Measurements from ENCODE around the gene CDHR3. TPM values are rescaled to one million over a fixed set of nuclear protein-coding genes. Genes with fewer than 3 reads are reported as not detected.
A peak's percentile ranks its signal among the peaks of the same experiment; 100 is the strongest.

The CDHR3 gene
- total RNA-seq, 1 donor from 2014 or later = 2.3 TPM

GRCh38 chr7:106041140-106041717 is 78.2 kb downstream of the CDHR3 start:
- Mint-ChIP-seq H3K4me3 (ENCODE audit: unreplicated experiment) (no peak overlapping the region), H3K4me1 (ENCODE audit: unreplicated experiment) (peaks cover 44% of the 10 kb centered on the region), H3K27ac (ENCODE audit: unreplicated experiment) (no peak overlapping the region), H3K9me3 (ENCODE audit: unreplicated experiment) (no peaks in the 10 kb centered on the region), H3K27me3 (ENCODE audit: unreplicated experiment) (peaks cover 27% of the 10 kb centered on the region), H3K36me3 (ENCODE audit: unreplicated experiment) (no peaks in the 10 kb centered on the region)
- no peak for DNase-seq (ENCODE audit: extremely low spot score, unreplicated experiment)
- TF ChIP-seq CTCF (IDR thresholded peaks at IDR 0.05) = peak; percentile 64

GRCh38 chr7:106042196-106042611 is 79.1 kb downstream of the CDHR3 start:
- Mint-ChIP-seq H3K27ac (ENCODE audit: unreplicated experiment) (peak overlapping the region; percentile 27), H3K27me3 (ENCODE audit: unreplicated experiment) (peaks cover 33% of the 10 kb centered on the region), H3K4me1 (ENCODE audit: unreplicated experiment) (peaks cover 44% of the 10 kb centered on the region), H3K9me3 (ENCODE audit: unreplicated experiment) (no peaks in the 10 kb centered on the region), H3K4me3 (ENCODE audit: unreplicated experiment) (no peak overlapping the region), H3K36me3 (ENCODE audit: unreplicated experiment) (no peaks in the 10 kb centered on the region)
- TF ChIP-seq CTCF (IDR thresholded peaks at IDR 0.05) = no peak
- DNase-seq (ENCODE audit: extremely low spot score, unreplicated experiment) = no peak

GRCh38 chr7:106045139-106045538 is 82.1 kb downstream of the CDHR3 start:
- Mint-ChIP-seq H3K4me3 (ENCODE audit: unreplicated experiment) (no peak overlapping the region), H3K27ac (ENCODE audit: unreplicated experiment) (no peak overlapping the region), H3K9me3 (ENCODE audit: unreplicated experiment) (no peaks in the 10 kb centered on the region), H3K36me3 (ENCODE audit: unreplicated experiment) (no peaks in the 10 kb centered on the region), H3K4me1 (ENCODE audit: unreplicated experiment) (peaks cover 29% of the 10 kb centered on the region), H3K27me3 (ENCODE audit: unreplicated experiment) (peaks cover 33% of the 10 kb centered on the region)
- no peak for DNase-seq (ENCODE audit: extremely low spot score, unreplicated experiment)
- no peak for TF ChIP-seq CTCF (IDR thresholded peaks at IDR 0.05)

- H3K9me3 Mint-ChIP-seq (ENCODE audit: unreplicated experiment) = no peaks in the 10 kb centered on the region
- H3K27ac Mint-ChIP-seq (ENCODE audit: unreplicated experiment) = no peak overlapping the region
- H3K36me3 Mint-ChIP-seq (ENCODE audit: unreplicated experiment) = no peaks in the 10 kb centered on the region
- no peak for DNase-seq (ENCODE audit: extremely low spot score, unreplicated experiment)
- H3K4me1 Mint-ChIP-seq (ENCODE audit: unreplicated experiment) = peaks cover 27% of the 10 kb centered on the region
- no peak overlapping the region for H3K4me3 Mint-ChIP-seq (ENCODE audit: unreplicated experiment)
- peaks cover 36% of the 10 kb centered on the region for H3K27me3 Mint-ChIP-seq (ENCODE audit: unreplicated experiment)
- no peak for TF ChIP-seq CTCF (IDR thresholded peaks at IDR 0.05)
These were observed 82.5 kb downstream of the CDHR3 start for GRCh38 chr7:106045586-106045985.

GRCh38 chr7:106047184-106047583 is 84.1 kb downstream of the CDHR3 start:
- Mint-ChIP-seq H3K27ac (ENCODE audit: unreplicated experiment) (no peak overlapping the region), H3K4me1 (ENCODE audit: unreplicated experiment) (peaks cover 16% of the 10 kb centered on the region), H3K36me3 (ENCODE audit: unreplicated experiment) (no peaks in the 10 kb centered on the region), H3K27me3 (ENCODE audit: unreplicated experiment) (peaks cover 42% of the 10 kb centered on the region), H3K9me3 (ENCODE audit: unreplicated experiment) (no peaks in the 10 kb centered on the region), H3K4me3 (ENCODE audit: unreplicated experiment) (no peak overlapping the region)
- no peak for DNase-seq (ENCODE audit: extremely low spot score, unreplicated experiment)
- TF ChIP-seq CTCF (IDR thresholded peaks at IDR 0.05) = no peak
